HL-60 (cell line): ENCODE measurements around the gene EXOG.

ENCODE experiments used
- CTCF ChIP-seq: IDR thresholded peaks from one replicate; pipeline ENCODE4 v1.5.1; 2011; ENCODE audit warnings: low read length, control low read depth, inconsistent platforms; ENCODE audit not compliant: insufficient read depth
- GABPA ChIP-seq: IDR thresholded peaks from 2 replicates; pipeline ENCODE4 v1.6.1; 2012; ENCODE audit warnings: low read depth
- POLR2AphosphoS5 ChIP-seq: IDR thresholded peaks from 2 replicates; pipeline ENCODE4 v1.6.1; 2012; ENCODE audit warnings: low read depth

- TF ChIP-seq CTCF (no peak), GABPA (no peak), POLR2AphosphoS5 (no peak)
These were observed 42.8 kb upstream of the EXOG start, which contains the start of gene ACVR2B for GRCh38 chr3:38453075-38453912.
